Measurements from ENCODE around the gene MAP3K19.

Gene MAP3K19

GRCh38 chr2:135095591-135095990 lies 48.3 kb upstream of the MAP3K19 start (continued):
- no peak for TF ChIP-seq REST (tag by site-specific recombination; IDR thresholded peaks at IDR 0.05)
- no peak for TF ChIP-seq TSHZ1 (tag by site-specific recombination; IDR thresholded peaks at IDR 0.05; ENCODE audit: borderline replicate concordance)

- H3K27ac ChIP-seq (ENCODE audit: extremely low read depth, low read depth, low read length): no peak overlapping the region
- no peak for TF ChIP-seq ZNF394 (tag by site-specific recombination; IDR thresholded peaks at IDR 0.05; ENCODE audit: borderline replicate concordance)
- no peak for TF ChIP-seq ZNF138 (tag by site-specific recombination; IDR thresholded peaks at IDR 0.05; ENCODE audit: borderline replicate concordance)
- 0 out of 2 replicates have a peak, but pooled peaks have one; percentile 29 for TF ChIP-seq PRDM6 (tag by site-specific recombination; IDR thresholded peaks at IDR 0.05)
- no peak for TF ChIP-seq ZNF366 (tag by site-specific recombination; conservative IDR thresholded peaks at IDR 0.05)
- TF ChIP-seq ZNF777 (tag by site-specific recombination; IDR thresholded peaks at IDR 0.05; ENCODE audit: borderline replicate concordance): no peak
- no peak for TF ChIP-seq BCL11A (tag by site-specific recombination; IDR thresholded peaks at IDR 0.05; ENCODE audit: low read depth)
- peak; percentile 73 for TF ChIP-seq FEZF1 (tag by site-specific recombination; IDR thresholded peaks at IDR 0.05)
- TF ChIP-seq ZNF19 (tag by site-specific recombination; IDR thresholded peaks at IDR 0.05; ENCODE audit: low read depth): no peak
- TF ChIP-seq ZNF521 (tag by site-specific recombination; IDR thresholded peaks at IDR 0.05): no peak
- TF ChIP-seq ZNF121 (tag by site-specific recombination; IDR thresholded peaks at IDR 0.05): no peak
- H3K9me3 ChIP-seq (ENCODE audit: control insufficient read depth, insufficient read depth, low read depth, low read length): no peaks in the 10 kb centered on the region
- H3K4me1 ChIP-seq (ENCODE audit: control insufficient read depth, insufficient read depth, low read length): peaks cover 13% of the 10 kb centered on the region
- peaks cover 5 to 25% of the 10 kb centered on the region in 2 experiments for H3K36me3 ChIP-seq (ENCODE audit: control insufficient read depth in 2 of 2, insufficient read depth in 1 of 2, low read length in 2 of 2)
- no peak overlapping the region for H3K4me3 ChIP-seq (ENCODE audit: low read depth, low read length)
- CTCF ChIA-PET: no interaction called here
- POLR2A ChIA-PET: no interaction called here
Observed at GRCh38 chr2:135094508-135094907, 47.3 kb upstream of the MAP3K19 start.

- no peak overlapping the region for H3K4me3 ChIP-seq (ENCODE audit: low read depth, low read length)
- ChIA-PET POLR2A (no interaction called here), CTCF (interaction anchor here (0.6 kb wide), 1 partner anchor 831 kb away, joined by 3 read pairs; no protein-coding TSS in a partner anchor)
- H3K9me3 ChIP-seq (ENCODE audit: control insufficient read depth, insufficient read depth, low read depth, low read length): no peaks in the 10 kb centered on the region
- peaks cover 13% of the 10 kb centered on the region for H3K4me1 ChIP-seq (ENCODE audit: control insufficient read depth, insufficient read depth, low read length)
- H3K27ac ChIP-seq (ENCODE audit: extremely low read depth, low read depth, low read length): no peak overlapping the region
- H3K36me3 ChIP-seq (ENCODE audit: control insufficient read depth in 2 of 2, insufficient read depth in 1 of 2, low read length in 2 of 2): peaks cover 5 to 25% of the 10 kb centered on the region in 2 experiments
- no peak for TF ChIP-seq ZNF248 (tag by site-specific recombination; IDR thresholded peaks at IDR 0.05)
- no peak for TF ChIP-seq ZNF561 (tag by site-specific recombination; IDR thresholded peaks at IDR 0.05; ENCODE audit: borderline replicate concordance)
- no peak for TF ChIP-seq ZBTB44 (tag by site-specific recombination; IDR thresholded peaks at IDR 0.05)
- no peak for TF ChIP-seq SETDB1 (IDR thresholded peaks at IDR 0.05; ENCODE audit: insufficient read length, low read length)
- TF ChIP-seq ZNF148 (tag by site-specific recombination; IDR thresholded peaks at IDR 0.05; ENCODE audit: borderline replicate concordance): no peak
Observed at GRCh38 chr2:135093670-135094330, 46.6 kb upstream of the MAP3K19 start.

Data from HEK293 (cell line).